Loucy (cell line): ENCODE results near the gene PALM3.

Source experiments
- H2AFZ ChIP-seq: fragments of 200-600 bp; sonication (generic); 2 replicates; pipeline ENCODE4 v1.6.0; 2016; ENCODE audit warnings: antibody characterized with exemption, mild to moderate bottlenecking, low read length, moderate library complexity
- H3F3A ChIP-seq: fragments of 200-600 bp; 2 replicates; pipeline ENCODE4 v1.6.0; 2016; ENCODE audit warnings: antibody characterized with exemption, low read depth, mild to moderate bottlenecking
- H3K27me3 ChIP-seq: fragments of 200-600 bp; sonication (generic); 2 replicates; pipeline ENCODE4 v1.6.1; 2014; ENCODE audit warnings: low read length, mild to moderate bottlenecking; ENCODE audit not compliant: insufficient read depth, poor library complexity, severe bottlenecking
- H3K36me3 ChIP-seq: fragments of 200-600 bp; sonication (generic); 2 replicates; pipeline ENCODE4 v1.6.1; 2016; ENCODE audit warnings: low read length; ENCODE audit not compliant: insufficient read depth
- H3K4me1 ChIP-seq: fragments of 200-600 bp; sonication (generic); 2 replicates; pipeline ENCODE4 v1.5.1; 2014; ENCODE audit warnings: low read length, mild to moderate bottlenecking; ENCODE audit not compliant: insufficient read depth, poor library complexity, severe bottlenecking
- H3K4me2 ChIP-seq: fragments of 200-600 bp; sonication (generic); 2 replicates; pipeline ENCODE4 v1.6.0; 2014; ENCODE audit warnings: antibody characterized with exemption, low read length, low read depth, mild to moderate bottlenecking; ENCODE audit not compliant: poor library complexity, severe bottlenecking
- H3K4me3 ChIP-seq: fragments of 200-600 bp; sonication (generic); 2 replicates; pipeline ENCODE4 v1.5.1; 2014; ENCODE audit warnings: low read length, mild to moderate bottlenecking, mixed read lengths; ENCODE audit not compliant: poor library complexity, severe bottlenecking
- H3K79me2 ChIP-seq: fragments of 200-600 bp; sonication (generic); 2 replicates; pipeline ENCODE4 v1.6.1; 2014; ENCODE audit warnings: low read length; ENCODE audit not compliant: insufficient read depth
- H3K9ac ChIP-seq: fragments of 200-600 bp; sonication (generic); 2 replicates; pipeline ENCODE4 v1.6.0; 2014; ENCODE audit warnings: mild to moderate bottlenecking, low read depth, low read length, moderate library complexity; ENCODE audit not compliant: poor library complexity, severe bottlenecking
- H3K9me2 ChIP-seq: fragments of 200-600 bp; sonication (generic); replicated peaks from 2 replicates; pipeline ENCODE4 v1.6.1; 2016; ENCODE audit warnings: low read depth, low read length, mixed read lengths
- H3K9me3 ChIP-seq: fragments of 200-600 bp; sonication (generic); 2 replicates; pipeline ENCODE4 v1.6.1; 2014; ENCODE audit warnings: mild to moderate bottlenecking, antibody characterized with exemption, low read length, low read depth; ENCODE audit not compliant: insufficient read depth
- H4K20me1 ChIP-seq: fragments of 200-600 bp; sonication (generic); 2 replicates; pipeline ENCODE4 v1.6.0; 2014; ENCODE audit warnings: antibody characterized with exemption, low read length, mild to moderate bottlenecking; ENCODE audit not compliant: insufficient read depth, poor library complexity, severe bottlenecking
- EZH2phosphoT487 ChIP-seq: fragments of 200-600 bp; IDR thresholded peaks from 2 replicates; pipeline ENCODE4 v1.6.1; 2018; ENCODE audit warnings: antibody characterized with exemption, mild to moderate bottlenecking, moderate library complexity, borderline replicate concordance
- TF ChIP-seq, protein P1 (sequence below): fragments of 200-600 bp; sonication (generic); conservative IDR thresholded peaks from 2 replicates; pipeline ENCODE4 v1.5.1; 2014; ENCODE audit warnings: mild to moderate bottlenecking, antibody characterized with exemption, low read length

Gene PALM3

DNA sequence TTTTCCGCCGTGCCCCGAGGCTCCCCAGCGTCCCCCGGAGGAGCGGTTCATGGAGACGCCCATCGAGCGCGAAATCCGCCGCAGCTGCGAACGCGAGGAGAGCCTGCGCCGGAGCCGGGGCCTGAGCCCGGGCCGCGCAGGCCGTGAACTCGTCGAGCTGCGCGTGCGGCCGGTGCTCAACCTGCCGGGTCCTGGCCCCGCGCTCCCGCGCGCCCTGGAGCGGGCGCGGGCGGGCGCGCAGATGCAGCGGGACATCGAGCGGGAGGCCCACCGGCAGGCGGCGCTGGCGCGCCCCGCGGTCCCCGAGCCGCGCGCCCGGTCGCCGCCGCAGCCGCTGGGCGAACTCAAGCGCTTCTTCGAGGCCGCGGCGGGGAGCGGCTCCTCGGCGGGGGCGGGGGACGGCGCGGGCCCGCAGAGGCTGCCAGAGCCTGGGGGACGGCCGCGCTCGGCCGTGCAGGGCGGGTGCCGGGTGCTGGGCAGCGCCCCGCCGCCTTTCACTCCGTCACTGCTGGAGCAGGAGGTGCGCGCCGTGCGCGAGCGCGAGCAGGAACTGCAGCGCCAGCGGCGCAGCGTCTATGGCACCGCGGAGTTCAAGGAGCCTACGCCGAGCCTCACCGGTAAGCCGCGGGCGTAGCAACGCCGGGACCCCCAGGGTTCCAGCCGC lies 11.5 kb upstream of the PALM3 start:
- peak overlapping the region; percentile 79 for H3K9ac ChIP-seq
- no peaks in the 10 kb centered on the region for H3K9me2 ChIP-seq
- no peak for TF ChIP-seq EZH2phosphoT487
- TF ChIP-seq, protein P1, sequence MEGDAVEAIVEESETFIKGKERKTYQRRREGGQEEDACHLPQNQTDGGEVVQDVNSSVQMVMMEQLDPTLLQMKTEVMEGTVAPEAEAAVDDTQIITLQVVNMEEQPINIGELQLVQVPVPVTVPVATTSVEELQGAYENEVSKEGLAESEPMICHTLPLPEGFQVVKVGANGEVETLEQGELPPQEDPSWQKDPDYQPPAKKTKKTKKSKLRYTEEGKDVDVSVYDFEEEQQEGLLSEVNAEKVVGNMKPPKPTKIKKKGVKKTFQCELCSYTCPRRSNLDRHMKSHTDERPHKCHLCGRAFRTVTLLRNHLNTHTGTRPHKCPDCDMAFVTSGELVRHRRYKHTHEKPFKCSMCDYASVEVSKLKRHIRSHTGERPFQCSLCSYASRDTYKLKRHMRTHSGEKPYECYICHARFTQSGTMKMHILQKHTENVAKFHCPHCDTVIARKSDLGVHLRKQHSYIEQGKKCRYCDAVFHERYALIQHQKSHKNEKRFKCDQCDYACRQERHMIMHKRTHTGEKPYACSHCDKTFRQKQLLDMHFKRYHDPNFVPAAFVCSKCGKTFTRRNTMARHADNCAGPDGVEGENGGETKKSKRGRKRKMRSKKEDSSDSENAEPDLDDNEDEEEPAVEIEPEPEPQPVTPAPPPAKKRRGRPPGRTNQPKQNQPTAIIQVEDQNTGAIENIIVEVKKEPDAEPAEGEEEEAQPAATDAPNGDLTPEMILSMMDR = no peak; the same call in none of the 2 replicates
- H3K4me3 ChIP-seq = peak overlapping the region; percentile 84
- no peaks in the 10 kb centered on the region for H3F3A ChIP-seq
- H3K4me2 ChIP-seq = peak overlapping the region; percentile 97
- peaks cover 8% of the 10 kb centered on the region; the same call in 1 of the 2 replicates for H3K79me2 ChIP-seq
- no peaks in the 10 kb centered on the region for H4K20me1 ChIP-seq
- peaks cover 17% of the 10 kb centered on the region for H3K4me1 ChIP-seq
- peak overlapping the region; percentile 95 for H2AFZ ChIP-seq
- no peaks in the 10 kb centered on the region for H3K27me3 ChIP-seq
- H3K36me3 ChIP-seq = no peaks in the 10 kb centered on the region
- H3K9me3 ChIP-seq = no peaks in the 10 kb centered on the region

DNA sequence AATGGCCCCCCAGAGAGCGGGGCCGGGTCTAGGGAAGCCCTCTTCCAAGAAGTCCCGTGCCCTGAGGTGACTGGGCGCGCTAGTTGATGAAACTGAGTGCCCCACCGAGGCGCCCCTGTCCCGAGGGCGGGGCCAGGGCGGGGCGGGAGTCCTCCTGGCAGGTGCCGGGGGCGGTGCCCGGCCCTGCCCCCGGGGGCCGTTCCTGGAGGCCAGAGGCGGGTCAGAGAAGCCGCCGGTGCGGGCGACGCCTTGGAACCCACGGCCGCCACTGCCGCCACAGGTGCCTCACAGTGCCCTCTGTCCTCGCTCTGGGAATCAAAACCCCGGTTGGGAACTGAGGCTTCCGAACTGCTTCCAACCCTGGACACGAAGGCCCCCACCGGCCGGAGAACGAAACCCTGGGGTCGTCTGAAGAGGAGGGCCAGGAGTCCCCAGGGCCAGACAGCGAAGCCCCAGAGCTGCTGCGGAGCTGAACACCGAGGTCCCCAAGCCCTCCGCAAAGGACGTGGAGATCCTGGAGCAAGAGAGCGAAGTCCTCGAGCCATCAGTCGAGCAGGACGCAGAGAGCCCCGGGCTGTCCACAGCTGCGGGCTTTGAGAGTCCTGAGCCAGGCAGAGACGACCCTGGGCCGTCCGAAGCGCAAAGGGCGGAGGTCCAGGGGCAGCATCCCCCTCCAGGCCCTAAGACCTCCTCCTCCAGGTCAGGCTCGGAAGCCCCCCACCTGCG lies 10.8 kb upstream of the PALM3 start, which contains the start of gene MISP3:
Gene MISP3, plus strand, starts transcription at position 252 of the 726 bp plus-strand sequence. CDS start 524 bp downstream, outside the sequence.
- Histone ChIP-seq H3K4me2 (peak within 1 kb of the TSS; percentile 97), H3K9me2 (no peaks in the 10 kb centered on the region), H3F3A (no peaks in the 10 kb centered on the region), H3K4me1 (peaks cover 17% of the 10 kb centered on the region), H2AFZ (peak within 1 kb of the TSS; percentile 95), H3K36me3 (no peaks in the 10 kb centered on the region), H3K9ac (peak within 1 kb of the TSS; percentile 79), H3K9me3 (no peaks in the 10 kb centered on the region), H3K27me3 (no peaks in the 10 kb centered on the region), H4K20me1 (no peaks in the 10 kb centered on the region), H3K4me3 (peak within 1 kb of the TSS; percentile 84), H3K79me2 (peaks cover 8% of the 10 kb centered on the region; the same call in 1 of the 2 replicates)
- TF ChIP-seq EZH2phosphoT487 = no peak
- TF ChIP-seq, protein P1 = no peak

DNA sequence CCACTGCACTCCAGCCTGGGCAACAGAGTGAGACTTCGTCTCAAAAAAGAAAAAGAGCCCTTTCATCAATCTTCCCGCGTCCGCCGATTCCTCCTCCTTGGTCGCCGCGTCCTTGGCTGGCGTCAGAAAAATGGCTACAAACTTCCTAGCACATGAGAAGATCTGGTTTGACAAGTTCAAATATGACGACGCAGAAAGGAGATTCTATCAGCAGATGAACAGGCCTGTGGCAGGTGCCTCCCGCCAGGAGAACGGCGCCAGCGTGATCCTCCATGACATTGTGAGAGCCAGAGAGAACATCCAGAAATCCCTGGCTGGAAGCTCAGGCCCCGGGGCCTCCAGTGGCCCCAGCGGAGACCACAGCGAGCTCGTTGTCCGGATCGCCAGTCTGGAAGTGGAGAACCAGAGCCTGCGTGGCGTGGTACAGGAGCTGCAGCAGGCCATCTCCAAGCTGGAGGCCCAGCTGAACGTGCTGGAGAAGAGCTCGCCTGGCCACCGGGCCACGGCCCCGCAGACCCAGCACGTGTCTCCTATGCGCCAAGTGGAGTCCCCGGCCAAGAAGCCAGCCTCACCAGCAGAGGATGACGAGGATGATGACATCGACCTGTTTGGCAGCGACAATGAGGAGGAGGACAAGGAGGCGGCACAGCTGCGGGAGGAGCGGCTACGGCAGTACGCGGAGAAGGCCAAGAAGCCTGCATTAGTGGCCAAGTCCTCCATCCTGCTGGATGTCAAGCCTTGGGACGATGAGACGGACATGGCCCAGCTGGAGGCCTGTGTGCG lies 8.6 kb upstream of the PALM3 start:
- H3K9ac ChIP-seq = no peak overlapping the region
- TF ChIP-seq, protein P1 = no peak
- no peak for TF ChIP-seq EZH2phosphoT487
- no peaks in the 10 kb centered on the region for H3K27me3 ChIP-seq
- no peak overlapping the region for H2AFZ ChIP-seq
- H3K9me3 ChIP-seq = no peaks in the 10 kb centered on the region
- no peaks in the 10 kb centered on the region for H4K20me1 ChIP-seq
- H3K4me2 ChIP-seq = no peak overlapping the region
- H3K4me1 ChIP-seq = peaks cover 17% of the 10 kb centered on the region
- H3K9me2 ChIP-seq = no peaks in the 10 kb centered on the region
- no peaks in the 10 kb centered on the region for H3F3A ChIP-seq
- no peak overlapping the region for H3K4me3 ChIP-seq
- H3K79me2 ChIP-seq = peaks cover 8% of the 10 kb centered on the region; the same call in 1 of the 2 replicates
- H3K36me3 ChIP-seq = no peaks in the 10 kb centered on the region
